OCI-LY7 (cell line): ENCODE data around the gene SIK2.

Experiments
- CTCF ChIP-seq: fragments of 200-600 bp; sonication (generic); conservative IDR thresholded peaks from 2 replicates; pipeline ENCODE4 v1.5.1; 2014; ENCODE audit warnings: mild to moderate bottlenecking, antibody characterized with exemption, low read length, moderate library complexity, mixed read lengths
- EZH2phosphoT487 ChIP-seq: fragments of 200-600 bp; sonication (generic); IDR thresholded peaks from 2 replicates; pipeline ENCODE4 v1.6.1; 2018; ENCODE audit warnings: low read depth, borderline replicate concordance, mild to moderate bottlenecking, mixed run types, antibody characterized with exemption, low read length, moderate library complexity, mixed read lengths

- TF ChIP-seq CTCF (no peak), EZH2phosphoT487 (no peak)
These were observed 44.7 kb upstream of the SIK2 start for GRCh38 chr11:111557425-111558111.
